A204.1 (cell line): ENCODE data around the gene WDR35.
"Not testable (repeated sequence)": the region's sequence is repeated elsewhere in the genome, so short reads cannot be mapped to it uniquely, and the experiment has no call there.

Source experiments
- FAIRE-seq: peaks from 2 replicates; lab custom pipeline; 2012; peaks lifted over from hg19 to GRCh38; lab: Jason Lieb, UNC

WDR35 gene

GRCh38 chr2:19937004-19937403 is 52.9 kb downstream of the WDR35 start:
- no peak for FAIRE-seq

DNA sequence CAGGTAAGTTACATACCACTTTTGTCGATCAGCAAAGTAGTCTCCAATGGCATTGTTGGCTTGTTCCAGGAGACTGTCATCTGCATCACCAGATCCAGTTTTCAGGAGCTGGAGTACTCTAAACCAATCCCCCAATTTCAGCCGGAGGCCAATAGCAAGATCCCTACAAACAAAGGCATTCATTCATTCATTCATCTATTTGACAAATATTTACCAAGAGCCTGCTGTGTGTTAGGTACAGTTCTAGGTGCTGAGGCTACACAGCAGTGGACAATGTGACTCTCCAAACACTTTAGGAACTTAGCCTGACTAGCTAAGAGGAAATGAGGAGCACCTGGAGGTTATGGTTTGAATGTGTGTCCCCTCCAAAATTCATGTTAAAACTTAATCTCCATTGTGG is 53.7 kb downstream of the WDR35 start:
- no peak for FAIRE-seq

GRCh38 chr2:19933351-19933981 is 56.4 kb downstream of the WDR35 start:
- FAIRE-seq = no peak

DNA sequence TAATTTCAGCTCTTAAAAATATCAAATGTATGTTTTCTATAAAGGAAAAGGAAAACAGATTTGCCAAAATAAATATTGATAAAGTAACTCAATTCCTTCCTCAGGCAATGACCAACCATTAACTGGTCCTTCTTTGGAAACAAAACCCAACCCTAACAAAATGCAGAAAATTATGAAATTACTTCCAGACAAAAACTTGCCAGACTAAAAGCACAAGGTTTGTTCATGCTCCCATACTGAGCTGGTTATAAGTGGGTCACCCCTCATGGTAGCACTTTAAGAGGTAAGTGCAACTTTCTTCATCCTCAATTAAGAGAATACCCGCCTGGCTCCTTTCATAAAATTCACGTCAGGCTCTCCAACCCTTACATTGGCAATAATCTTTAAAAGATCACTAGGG is 57.0 kb downstream of the WDR35 start:
- no peak for FAIRE-seq

- no peak for FAIRE-seq
Measured at GRCh38 chr2:19929226-19929625, 60.7 kb downstream of the WDR35 start.

DNA sequence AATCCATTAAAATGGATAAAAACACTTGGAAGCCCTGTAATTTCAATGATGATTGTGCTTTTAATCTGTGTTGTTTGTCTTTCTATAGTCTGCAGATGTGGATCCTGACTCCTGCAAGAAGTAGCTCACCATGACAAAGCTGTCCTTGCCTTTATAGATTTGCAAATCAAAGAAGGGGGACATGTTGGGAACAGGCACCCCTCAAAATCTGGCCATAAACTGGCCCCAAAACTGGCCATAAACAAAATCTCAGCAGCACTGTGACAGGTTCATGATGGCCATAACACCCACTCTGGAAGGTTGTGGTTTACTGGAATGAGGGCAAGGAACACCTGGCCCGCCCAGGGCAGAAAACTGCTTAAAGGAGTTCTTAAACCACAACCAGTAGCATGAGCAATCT is 62.1 kb downstream of the WDR35 start:
- not testable (repeated sequence) for FAIRE-seq

DNA sequence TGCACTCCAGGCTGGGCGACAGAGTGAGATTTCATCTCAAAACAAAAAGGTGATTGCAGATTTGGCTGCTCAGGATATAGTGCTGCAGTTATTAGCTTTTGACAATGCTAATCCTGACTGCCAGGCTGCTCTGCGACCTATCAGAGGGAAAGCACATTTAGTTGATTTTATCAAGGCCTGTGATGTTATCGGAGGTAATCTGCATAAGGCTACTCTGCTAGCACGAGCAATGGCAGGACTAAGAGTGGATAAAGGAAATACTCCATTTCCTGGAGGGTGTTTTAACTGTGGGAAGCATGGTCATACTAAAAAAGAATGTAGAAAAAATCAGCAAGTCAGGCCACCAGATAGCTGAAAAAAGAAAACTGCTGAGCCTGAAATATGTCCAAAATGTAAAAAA is 65.4 kb downstream of the WDR35 start:
- FAIRE-seq = not testable (repeated sequence)

- FAIRE-seq = not testable (repeated sequence)
Measured at GRCh38 chr2:19922188-19922587, 67.7 kb downstream of the WDR35 start.

DNA sequence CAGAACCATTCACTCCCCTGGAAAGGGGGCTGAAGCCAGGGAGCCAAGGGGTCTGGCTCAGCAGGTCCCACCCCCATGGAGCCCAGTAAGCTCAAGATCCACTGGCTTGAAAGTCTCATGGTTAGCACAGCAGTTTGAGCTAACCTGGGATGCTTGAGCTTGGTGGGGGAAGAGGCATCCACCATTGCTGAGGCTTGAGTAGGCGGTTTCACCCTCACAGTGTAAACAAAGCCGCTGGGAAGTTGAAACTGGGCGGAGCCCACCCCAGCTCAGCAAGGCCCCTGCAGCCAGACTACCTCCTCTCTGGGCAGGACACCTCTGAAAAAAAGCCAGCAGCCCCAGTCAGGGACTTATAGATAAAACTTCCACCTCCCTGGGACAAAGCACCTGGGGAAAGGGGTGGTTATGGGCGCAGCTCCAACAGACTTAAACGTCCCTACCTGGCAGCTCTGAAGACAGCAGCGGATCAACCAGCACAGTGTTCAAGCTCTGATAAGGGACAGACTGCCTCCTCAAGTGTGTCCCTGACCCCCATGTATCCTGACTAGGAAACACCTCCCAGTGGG is 73.4 kb downstream of the WDR35 start:
- FAIRE-seq = no peak

- no peak for FAIRE-seq
Measured at GRCh38 chr2:19914266-19914975, 75.5 kb downstream of the WDR35 start.

GRCh38 chr2:19911808-19912509 is 77.9 kb downstream of the WDR35 start:
- FAIRE-seq = no peak

DNA sequence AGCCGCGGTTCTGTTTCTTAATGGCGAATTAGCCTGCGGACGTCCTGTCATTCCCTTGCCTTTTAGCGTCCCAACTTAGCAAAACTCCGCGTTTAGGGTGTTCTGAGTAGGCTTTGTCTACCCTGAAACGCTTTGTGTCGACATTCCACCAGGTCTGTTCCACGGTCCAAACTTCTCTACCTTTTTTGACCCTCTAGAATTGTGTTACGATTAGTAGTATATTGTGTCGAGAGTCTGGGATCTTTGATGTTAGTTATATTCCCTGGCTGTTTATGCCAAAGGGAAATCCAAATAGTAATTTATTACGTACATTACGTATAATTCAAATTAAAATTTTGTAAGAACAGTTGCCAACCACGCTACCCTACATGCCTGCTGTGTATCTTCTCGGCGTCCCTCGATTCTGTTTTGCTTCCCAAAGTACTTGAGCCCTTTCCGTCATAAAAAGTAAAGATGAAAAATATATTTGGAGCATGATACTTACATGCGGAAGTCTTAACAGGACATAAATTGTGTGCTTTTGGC is 87.6 kb downstream of the WDR35 start:
- no peak for FAIRE-seq

- FAIRE-seq = no peak
Measured at GRCh38 chr2:19901442-19902215, 88.3 kb downstream of the WDR35 start, which contains the start of gene TTC32. Gene TTC32, minus strand, starts transcription at chr2:19901983. Its CDS starts 129 bp downstream, at chr2:19901854.

GRCh38 chr2:19900931-19901441 is 88.9 kb downstream of the WDR35 start:
- FAIRE-seq = no peak

- FAIRE-seq = no peak
Measured at GRCh38 chr2:19899985-19900930, 89.6 kb downstream of the WDR35 start.

DNA sequence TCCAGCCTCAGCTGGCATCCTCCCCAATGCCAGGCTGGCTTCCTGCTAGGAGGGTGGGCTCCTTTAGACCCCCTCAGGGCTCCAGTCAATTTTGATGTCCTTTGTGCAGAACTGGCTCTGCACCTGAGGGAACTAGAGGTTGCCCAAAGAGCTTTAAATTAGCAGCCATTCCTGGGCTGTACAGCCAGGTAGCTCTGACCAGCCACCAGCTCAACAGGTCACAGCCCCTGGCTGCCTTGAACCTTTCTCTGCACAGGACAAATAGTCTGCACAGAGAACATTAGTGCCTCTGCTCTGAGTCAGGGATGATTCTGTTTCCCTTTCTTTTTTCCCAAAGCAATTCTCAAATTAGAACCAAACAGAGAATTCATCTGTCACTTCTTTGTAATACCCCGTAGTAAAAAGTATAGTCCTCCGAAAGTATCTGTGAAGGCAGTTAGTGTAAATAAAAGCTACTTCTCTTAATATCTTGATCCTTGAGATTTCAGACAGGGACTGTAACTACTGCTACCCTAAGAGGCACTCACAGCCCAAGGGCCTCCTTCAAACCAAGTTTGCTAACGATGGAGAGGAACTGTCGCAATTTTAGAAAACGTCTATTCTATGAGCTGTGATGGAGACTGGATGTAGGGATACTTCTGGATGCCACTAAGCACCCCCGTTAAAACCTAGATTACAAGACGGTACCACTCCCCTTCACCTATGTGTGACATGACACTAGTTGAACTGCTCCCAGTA is 91.1 kb downstream of the WDR35 start:
- no peak for FAIRE-seq

- no peak for FAIRE-seq
Measured at GRCh38 chr2:19897623-19898245, 92.2 kb downstream of the WDR35 start.

DNA sequence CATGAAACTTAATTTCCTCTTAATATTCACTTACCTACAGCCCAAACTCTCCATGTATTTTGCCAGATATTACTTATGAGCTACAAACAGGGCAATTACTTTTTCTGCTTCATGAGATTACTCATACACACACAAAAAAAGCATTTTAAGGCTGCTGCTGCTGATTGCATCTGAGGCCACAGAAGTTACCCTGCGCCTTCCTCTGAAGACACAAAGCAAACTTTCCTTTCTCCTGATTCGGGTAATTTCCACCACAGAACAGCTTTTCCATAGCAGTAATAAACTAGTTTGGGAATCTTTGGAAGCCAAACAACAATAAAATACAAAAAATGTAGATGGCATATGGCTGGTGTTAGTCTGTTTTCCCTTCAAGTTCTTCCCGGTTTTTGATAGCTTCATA is 94.4 kb downstream of the WDR35 start:
- FAIRE-seq = no peak

- no peak for FAIRE-seq
Measured at GRCh38 chr2:19894134-19894792, 95.6 kb downstream of the WDR35 start.
